GM20431 (cell line): ENCODE measurements around the gene CCR7.

Source experiments
- in situ Hi-C: fragments of 300-500 bp; cut with MseI, MboI; formaldehyde crosslinking; loops from one replicate; pipeline ENCODE4 v1.15.0; 2020; ENCODE audit warnings: low sequenced_read_pairs; ENCODE audit not compliant: unreplicated experiment

Gene CCR7

DNA sequence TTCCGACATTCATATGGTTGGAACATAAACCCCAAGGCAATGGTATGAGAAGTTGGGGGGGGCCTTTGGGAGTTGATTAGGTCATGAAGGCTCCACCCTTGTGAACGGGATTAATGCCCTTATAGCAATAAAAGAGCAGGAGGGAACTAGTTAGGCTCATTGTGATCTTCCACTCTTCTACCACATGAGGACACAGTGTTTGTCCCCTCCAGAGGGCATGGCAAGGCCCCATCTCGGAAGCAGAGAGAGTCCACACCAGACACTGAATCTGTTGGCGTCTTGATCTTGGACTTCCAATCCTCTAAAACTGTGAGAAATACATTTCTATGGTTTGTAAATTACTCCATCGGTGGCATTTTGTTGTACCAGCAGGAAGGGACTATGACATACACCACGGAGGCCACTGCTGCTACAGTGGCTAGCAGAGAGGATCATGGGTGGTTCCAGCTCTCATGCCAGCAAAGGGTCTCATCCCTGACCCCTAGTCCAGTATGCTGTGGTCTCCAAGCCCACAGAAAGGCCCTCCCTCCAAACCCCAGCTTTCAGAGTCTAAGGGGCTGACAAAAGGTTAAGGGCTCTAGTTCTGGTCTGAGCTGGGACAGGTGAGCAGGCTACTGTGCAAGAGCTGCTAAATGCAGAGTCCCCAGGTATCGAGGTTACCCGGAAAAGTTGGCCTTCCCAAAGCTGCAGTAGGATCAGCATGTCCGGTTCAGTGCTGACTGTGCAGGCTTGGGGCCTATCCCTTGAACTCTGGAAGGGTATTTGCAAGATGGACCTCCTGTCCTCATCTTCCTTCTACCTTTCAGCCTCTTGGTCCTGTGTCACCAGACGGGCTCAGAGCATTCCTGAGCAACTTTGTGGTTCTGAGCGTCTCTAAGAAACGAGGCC, 12.2 kb downstream of the CCR7 start:
- in situ Hi-C loops, result no loop called here

DNA sequence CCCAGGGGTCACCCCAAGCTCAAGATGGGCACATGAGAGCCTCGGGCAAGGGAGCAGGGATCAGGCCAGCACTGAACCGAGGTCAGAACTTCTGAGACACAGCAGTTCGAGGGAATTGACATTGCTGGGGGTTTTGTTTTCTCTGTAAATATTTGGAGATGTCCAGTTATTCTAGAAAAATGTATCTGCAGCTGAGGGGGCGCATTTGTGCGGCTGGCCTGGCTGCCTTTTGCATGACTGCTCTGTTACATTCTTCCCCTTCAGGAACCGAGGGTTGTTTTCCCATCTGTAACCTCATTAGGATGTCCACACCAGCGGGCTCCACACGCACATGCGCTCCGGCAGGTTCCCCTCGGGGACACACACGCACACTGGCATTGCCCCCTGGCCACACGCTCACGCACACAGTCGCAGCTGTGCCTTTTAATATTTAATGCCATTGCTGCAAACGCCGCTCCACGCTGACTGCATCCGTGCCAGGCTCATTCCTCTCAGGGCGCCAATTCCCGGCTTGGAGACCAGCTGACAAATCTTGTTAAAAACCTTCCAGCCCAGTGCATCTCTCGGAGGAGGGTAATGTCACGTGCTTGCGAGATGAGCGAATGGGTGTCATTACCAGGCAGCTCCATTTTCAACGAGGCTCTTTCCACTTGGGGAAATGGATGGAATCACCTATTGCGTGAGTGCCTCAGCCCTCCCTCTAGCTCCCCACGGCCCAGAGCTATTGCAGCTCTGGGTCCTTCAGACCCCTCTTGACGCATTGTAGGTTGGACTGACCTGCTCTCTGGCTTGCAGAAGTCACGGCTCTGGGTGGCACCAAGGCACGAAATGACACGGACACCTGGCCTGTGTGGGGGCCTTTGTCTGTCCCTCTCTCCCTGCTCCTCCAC, 13.1 kb downstream of the CCR7 start:
- in situ Hi-C loops, result no loop called here

DNA sequence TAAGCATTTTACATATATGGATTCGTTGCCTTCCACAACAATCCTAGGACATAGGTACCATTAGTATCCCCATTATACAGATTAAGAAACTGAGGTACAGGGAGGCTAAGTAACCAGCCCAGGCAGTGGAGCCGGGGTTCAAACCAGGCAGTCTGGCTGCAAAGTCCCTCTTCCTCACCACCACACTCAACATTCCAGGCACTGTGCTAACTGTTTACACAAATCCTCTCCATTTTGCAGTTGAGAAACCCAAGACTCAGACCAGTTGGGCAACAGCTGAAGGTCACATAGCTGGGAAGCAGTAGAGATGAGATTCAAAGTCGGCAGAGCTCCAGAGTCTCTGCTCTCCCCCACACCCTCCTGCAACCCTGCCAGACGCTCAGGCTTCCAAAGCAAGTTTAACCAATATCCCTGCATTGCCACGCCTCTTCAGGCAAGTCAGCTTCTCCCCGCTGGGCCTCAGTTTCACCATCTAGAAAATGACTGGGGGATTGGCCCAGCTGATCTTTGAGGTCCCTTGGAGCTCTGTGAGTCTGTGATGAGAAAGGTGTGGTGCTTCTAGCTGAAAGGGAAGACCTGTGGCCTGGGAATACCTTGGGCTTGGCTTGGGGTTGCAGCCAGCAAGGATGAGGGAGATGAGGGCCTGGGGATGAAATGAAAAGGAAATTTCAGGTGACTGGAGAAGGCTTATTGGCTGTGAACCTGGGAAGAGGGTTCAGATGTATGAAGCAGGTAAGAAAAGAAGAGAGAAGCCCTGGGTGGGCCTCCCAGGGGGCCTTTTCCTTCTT, 14.0 kb downstream of the CCR7 start:
- in situ Hi-C loops, result no loop called here

DNA sequence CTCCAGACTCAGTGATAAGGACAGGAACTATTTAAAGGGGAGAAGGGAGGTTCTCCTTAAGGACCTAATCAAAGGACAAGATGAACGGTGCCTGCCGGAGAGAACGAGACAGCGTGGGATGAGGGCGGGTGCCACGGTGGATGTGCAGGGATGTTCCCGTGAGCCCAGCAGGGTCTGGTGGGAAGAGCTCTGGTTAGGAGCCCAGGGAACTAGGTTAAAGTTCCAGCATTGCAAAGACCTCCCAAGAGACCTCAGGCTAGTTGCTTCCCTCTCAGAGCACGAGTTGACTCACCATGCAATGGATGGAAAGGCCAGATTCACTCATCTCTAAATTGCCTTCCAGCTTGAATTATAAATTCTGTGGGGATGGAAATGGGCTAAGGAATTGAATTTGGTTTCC, 14.7 kb downstream of the CCR7 start:
- in situ Hi-C loops, result no loop called here

DNA sequence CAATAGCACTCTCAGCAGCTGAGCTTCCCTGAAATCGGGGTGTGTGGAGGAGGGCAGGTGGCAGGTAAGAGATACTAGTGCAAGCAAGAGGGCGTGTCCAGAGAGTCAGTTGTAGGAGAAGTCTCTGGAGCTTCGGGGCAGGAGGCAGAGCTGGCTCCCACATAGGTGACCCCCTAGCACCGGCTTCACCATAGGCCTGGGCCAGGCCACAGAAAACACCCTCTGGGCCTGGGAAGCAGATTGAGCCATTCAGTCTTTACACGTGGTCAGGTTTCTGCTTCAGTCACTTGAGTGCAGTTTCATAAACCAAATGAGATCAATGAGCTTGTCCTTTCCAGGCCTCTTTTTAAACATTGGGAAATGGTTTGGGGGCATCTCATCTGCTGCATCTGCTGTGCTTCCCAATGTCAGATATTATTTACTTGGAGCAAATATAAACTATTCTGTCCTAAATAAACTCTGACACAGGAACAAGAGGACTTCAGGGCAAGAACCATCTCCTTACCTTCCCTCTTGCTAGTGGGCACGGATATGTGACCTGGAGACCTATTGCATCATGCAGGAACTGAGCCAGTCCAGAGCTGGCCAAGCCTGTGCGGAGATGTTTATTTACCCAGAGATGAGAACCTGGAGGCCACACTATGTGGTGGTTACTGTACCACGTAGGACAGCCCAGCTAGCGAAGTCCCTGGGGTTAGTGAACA, 16.1 kb downstream of the CCR7 start:
- in situ Hi-C loops, result loop anchor here (10.0 kb wide), 1 partner anchor 114 kb away; no protein-coding TSS in a partner anchor

DNA sequence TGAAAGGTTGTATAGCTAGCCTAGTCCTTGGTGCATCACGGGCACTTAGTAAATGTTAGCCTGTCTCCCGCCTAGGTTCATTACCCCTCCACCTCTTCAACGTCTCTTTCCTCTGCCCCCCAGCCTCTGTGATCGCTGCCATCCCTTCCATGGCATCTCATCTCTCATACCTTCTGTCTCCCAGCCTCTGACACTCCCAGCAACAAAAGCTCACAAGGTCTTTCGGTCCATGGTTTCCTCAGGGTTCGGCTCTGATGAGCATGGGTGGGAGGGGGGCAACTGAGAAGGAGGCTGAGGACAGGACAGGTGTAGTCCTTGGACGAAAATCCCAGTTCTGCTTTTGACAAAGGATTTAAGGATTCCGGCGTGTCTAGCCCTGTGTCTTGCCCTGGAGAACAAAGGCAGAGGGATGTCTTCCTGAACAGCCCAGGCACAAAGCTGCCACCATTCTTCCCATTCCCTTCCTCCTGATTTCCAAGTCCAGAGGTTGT, 16.7 kb downstream of the CCR7 start:
- in situ Hi-C loops, result loop anchor here (10.0 kb wide), 1 partner anchor 114 kb away; no protein-coding TSS in a partner anchor

DNA sequence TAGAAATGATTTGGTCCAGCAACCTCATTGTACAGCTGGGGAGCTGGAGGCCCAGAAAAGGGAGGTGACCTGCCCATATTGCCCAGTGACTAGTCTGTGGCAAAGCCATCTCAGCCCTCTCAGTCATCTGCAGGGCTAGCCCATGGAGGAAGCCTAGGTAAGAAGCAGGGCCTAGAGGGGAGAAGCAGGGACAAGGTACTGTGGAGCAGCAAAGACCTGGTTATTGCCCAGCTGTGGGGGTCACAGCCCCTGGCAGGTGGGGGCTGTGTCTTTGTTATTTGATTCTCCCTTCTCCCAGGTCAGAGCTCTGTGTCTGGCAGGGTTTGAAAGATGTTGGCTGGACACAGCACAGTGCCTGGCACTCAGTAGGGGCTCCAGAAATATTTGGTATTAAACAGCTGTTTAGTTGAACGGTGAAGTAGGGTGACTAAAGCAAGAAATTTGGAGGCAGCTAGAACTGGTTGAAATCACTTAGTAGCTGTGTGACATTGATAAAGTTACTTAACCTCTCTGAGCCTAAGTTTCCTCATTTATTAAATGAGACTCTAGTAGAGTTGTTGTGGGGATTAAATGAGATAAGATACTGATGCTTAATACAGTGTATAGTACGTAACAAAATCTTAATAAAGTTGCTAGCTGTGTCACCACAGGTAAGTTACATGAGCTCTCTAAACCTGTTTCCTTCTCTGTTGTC, 17.3 kb downstream of the CCR7 start:
- in situ Hi-C loops, result loop anchor here (10.0 kb wide), 1 partner anchor 113 kb away; no protein-coding TSS in a partner anchor

DNA sequence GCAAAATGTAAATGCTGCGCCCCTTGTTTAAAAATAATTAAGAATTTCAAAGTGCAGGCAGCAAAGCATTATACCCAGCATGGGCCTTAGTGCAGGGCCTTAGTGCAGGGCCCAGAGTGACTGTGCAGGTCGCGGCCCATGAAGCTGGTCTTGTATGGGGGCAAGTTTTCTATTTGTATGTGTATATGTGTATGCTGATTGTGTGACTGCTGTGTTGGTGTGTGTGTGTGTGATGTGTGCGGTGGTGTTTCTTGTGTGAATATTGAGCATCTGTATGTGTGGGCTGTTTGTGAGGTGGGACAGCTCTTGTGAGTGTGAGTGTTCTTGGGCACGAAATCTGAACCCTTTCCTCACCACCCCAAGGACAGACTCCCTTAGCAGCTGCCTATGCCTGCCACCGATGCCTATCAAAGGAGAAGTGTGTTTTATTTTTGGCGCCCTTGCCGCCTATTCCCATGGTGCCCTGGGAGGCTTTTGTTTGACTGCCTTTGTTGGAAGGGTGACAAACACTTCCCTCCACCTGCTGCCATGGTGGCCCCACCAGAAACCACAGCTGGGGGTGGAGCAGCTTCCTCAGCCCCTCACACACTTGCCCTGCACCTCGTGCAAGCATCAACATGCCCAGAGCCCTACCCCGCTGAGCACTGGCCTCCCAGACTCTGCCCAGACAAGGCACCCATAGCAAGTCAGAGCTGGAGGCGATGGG, 18.0 kb downstream of the CCR7 start:
- in situ Hi-C loops, result loop anchor here (10.0 kb wide), 1 partner anchor 112 kb away; no protein-coding TSS in a partner anchor

DNA sequence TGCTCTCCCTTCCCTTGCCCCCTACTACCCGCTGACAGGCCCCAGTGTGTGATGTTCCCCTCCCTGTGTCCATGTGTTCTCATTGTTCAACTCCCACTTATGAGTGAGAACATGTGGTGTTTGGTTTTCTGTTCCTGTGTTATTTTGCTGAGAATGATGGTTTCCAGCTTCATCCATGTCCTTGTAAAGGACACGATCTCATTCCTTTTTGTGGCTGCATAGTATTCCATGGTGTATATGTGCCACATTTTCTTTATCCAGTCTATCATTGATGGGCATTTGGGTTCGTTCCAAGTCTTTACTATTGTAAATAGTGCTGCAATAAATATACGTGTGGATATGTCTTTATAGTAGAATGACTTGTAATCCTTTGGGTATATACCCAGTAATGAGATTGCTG, 18.8 kb downstream of the CCR7 start:
- in situ Hi-C loops, result loop anchor here (10.0 kb wide), 1 partner anchor 112 kb away; no protein-coding TSS in a partner anchor

DNA sequence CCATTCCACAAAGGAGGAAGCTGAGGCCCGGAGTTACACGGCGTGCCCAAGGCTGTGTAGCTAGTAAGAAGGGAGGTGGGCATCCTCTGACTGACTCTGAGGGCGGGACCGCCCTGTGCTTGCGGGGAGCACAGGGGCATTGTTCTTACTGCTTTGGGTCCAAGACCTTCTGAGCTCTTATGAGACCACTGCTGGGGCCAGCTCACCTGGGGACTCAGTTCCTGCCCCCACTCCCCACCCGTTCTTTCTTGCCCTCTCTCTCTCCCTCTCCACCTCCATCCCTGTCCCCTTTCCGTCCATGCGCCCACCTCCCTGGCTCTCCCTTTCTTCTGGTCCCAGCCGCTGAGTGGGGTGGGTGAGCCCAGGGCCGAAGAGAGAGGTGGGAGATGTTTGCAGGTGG, 19.6 kb downstream of the CCR7 start:
- in situ Hi-C loops, result loop anchor here (10.0 kb wide), 1 partner anchor 111 kb away; no protein-coding TSS in a partner anchor

DNA sequence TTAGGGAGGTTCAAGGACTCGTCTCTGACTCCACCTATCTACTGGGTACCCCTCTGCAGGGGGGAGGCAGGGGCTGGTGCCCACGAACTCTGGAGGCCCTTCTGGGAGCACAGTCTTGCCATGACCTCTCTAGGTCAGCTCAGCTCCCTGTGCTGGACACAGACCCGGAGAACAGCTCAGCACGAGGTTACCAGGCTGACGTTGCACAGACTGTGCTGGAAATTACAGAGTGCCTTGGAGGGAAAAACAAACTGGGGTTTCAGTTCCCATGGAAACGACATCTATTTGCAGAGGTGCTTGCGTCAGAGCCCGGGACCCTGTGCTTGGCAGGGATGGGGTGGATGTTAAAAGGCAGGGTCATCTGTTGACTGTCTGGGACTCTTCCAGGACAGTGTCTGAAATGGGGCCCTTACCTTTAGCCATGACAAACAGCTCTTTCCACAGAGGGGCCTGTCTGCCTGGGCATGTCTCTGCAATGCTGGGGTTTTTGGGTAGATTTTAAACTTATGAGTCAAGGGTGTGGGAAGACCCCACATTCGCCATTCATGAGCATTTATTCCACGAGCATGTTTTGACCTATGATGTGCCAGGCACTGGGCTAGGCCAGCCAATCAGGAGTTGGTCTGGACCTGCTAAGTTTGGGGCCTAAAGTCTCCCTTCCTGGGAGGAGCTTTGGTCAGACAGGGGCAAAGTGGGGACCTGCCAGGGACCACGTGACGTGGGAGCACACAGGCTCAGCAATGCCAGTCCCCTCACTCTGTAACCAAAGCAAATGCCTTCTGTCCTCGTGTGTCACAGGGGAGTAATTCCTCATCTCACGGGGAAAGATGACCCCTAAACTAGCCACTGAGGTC, 22.5 kb downstream of the CCR7 start:
- in situ Hi-C loops, result loop anchor here (10.0 kb wide), 1 partner anchor 108 kb away; no protein-coding TSS in a partner anchor

DNA sequence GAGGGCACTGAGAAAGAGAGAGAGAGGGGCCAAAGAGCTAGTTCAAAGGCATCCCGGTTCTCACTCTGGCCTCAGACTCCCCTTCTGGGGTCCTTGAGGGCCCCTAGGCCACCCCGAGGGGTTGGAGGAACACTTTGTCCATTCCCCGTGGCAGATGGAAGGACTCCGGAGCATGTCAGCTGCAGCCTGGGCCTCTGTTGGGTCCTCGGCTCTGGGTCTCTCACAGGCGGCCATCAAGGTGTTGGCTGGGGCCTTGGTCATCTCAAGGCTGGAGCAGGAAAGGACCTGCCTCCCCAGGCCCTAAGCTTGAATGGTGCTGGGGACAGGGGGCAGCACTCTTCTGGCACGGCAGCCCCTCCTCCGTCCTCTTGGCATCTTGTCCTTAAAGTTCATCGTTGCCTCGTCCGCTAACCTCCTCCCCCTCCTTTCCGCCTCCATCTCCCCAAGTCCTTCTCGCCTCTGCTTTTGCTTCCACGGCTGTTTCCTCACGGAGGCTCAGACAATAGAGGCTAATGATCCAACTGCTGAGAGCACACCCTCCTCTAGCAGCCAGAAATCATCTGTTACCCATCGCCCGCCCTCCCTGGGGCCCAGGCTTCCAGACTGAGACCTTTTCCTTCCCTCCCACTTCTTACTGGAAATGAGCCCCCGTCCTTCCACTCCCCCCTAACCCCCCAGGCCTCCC, 23.3 kb downstream of the CCR7 start:
- in situ Hi-C loops, result loop anchor here (10.0 kb wide), 1 partner anchor 107 kb away; no protein-coding TSS in a partner anchor

DNA sequence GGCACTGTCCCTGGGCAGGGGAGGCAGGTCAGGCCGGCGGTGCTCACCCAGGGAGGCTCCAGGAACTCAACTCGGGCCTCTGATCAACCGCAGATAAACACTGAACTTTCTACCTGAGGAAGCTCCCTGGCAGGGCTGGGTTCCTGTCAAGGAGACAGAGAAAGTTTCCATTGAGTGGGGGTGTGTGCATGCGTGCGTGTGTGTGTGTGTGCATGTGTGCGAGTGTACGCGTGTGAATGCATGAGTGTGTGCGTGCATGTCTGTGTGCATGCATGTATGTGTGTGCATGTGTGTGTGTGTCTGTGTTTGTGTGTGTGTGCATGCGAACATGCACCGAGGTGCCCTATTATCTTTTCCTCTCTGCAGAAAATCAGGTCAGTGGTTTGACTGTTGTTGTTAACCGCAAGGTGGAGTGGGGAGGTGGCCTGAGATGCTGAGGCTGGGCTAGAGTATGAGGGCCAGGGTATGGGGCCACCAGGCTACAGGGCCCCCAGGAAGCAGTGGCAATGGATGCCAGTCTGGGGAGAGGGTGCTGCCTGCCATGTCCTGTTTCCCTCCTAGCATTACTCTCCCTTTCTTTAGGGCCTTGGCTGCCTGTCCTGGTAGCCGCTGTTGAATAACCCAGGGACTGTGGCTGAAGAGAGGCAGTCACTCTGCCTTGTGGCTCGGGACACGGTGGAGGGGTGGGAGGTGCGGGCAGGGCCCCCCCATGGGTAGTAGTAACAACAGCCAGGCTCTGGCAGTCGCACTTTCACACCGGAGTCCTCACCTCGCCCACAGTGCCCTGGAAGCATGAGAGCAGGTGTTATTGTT, 24.0 kb downstream of the CCR7 start:
- in situ Hi-C loops, result loop anchor here (10.0 kb wide), 1 partner anchor 106 kb away; no protein-coding TSS in a partner anchor

DNA sequence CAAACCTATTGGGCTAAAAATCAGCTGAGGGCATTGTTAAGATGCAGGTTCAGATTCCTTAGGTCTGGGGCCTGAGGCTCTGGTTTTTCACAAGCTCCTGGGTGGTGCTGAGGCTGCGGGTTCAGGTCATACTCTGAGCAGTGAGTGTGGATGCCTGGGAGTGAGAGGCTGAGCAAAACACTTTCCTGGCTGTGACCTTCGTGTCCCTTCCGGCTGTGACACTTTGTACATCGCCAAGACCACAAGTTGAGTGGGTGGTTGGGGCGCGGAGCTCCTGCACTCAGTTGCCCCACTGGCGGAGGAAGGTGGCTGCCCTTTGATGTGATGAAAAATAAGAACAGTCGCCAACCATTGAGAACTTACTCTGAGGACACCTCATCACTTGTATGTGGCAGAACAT, 24.8 kb downstream of the CCR7 start:
- in situ Hi-C loops, result loop anchor here (10.0 kb wide), 1 partner anchor 106 kb away; no protein-coding TSS in a partner anchor

DNA sequence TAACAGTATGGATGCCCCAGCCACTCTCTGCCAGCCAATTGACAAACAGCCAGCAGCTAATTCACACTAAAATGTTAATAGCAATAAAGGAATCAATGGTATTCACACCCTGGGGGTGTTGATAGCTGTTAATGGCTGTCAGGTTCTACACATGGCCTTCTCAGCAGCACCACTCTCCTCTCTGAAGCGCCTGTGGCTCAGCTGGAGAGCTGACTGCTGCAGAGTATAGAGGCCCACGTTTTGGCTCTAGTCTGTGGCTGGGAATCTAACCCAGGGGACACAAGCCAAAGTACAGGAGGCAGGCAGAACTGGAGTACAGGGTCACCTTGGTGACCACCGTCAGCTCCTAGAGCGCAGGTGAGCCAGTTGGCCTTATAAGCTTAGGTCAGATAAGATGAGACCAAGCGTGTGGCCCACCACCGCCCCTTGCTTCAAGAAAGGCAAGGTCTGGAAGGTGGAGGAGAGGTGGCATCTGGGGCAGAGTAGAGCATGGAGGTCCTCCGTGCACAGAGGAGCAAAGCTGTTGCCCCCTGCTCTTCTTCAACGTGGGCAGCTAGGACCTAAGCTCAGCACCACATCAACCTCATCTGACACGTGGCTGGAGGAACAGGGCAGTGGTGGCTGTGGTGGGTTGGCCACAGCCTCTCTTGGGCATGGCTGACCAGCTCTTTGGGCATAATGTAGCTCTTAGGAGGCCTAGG, 25.4 kb downstream of the CCR7 start:
- in situ Hi-C loops, result loop anchor here (10.0 kb wide), 2 partner anchors 105 to 175 kb away; partner anchors contain the start of gene GJD3
